GM19351 (cell line): ENCODE measurements around the gene JAKMIP2.
"Not testable (repeated sequence)": the region's sequence is repeated elsewhere in the genome, so short reads cannot be mapped to it uniquely, and the experiment has no call there.

Source experiments
- ATAC-seq: cut with Tn5 transposase; IDR thresholded peaks from one replicate; pipeline ENCODE4 v1.9.1; 2021; ENCODE audit warnings: mild to moderate bottlenecking, moderate library complexity; ENCODE audit not compliant: unreplicated experiment

JAKMIP2 gene

DNA sequence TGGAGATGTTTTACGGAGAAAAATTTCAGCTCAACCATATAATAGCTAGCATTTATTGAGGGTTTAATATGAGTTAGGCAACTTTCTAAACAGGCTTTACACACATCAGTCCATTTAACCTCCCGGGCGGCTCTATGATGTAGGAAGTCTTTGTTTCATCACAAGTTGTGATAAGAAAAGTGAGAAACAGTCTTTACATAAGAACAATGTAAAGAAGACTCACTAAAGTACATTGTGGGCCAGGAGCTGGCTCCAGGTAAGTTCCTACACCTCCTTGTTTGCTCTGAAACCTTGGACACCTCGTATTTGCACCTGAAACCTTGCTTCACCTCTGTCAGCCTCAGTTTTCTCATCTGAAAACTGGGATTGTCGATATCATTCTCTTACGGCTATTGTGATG, 116.1 kb downstream of the JAKMIP2 start:
- no peak for ATAC-seq

DNA sequence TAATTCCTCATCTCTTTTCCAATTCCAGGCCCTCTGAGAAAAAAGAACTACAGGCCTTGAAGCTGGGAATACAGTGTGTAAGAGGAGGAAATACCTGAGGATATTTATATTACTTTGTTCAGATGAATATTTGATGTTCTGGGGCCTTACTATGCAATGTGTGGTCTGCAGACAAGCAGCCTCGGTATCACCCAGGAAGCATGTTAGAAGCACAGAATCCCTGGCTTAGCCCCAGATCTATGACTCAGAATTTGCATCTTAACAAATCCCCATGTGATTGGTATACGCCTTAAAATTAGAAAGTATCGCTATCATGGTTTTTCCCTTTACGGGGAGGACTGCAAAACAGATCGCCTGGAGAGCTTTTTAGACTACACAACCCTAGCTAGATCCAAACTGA, 121.0 kb downstream of the JAKMIP2 start:
- ATAC-seq, result no peak

DNA sequence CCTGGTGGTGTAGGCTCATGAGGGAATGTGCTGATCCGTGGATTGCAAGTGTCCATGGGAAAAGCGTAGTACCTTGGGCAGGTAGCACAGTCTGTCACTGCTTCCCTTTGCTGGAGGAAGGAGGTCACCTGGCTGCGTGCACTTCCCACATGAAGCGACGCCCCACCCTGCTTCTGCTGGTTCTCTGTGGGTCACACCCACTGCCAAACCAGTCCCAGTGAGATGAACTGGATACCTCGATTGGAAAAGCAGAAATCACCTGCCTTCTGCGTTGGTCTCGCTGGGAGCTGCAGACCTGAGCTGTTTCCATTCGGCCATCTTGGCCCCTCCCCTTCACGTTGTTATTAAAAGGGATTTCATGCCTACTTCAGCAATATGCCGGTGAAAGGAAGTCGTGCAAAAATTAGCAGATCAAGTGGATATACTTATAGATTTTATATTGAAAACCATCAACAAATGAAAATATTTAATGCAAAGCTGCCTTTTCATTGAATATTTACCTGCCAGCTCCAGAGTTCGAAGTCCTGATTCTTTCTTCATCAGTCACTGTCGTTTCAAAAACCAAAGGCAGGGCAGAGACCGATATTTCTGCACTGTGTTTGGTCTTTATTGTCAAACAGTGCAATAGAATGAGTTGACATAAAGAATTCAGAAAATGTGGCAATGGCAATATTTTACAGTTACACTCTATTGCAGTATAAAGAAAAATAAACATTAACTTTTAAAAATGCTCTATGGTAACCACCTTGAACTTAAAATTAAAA, 123.2 kb downstream of the JAKMIP2 start:
- no peak for ATAC-seq

DNA sequence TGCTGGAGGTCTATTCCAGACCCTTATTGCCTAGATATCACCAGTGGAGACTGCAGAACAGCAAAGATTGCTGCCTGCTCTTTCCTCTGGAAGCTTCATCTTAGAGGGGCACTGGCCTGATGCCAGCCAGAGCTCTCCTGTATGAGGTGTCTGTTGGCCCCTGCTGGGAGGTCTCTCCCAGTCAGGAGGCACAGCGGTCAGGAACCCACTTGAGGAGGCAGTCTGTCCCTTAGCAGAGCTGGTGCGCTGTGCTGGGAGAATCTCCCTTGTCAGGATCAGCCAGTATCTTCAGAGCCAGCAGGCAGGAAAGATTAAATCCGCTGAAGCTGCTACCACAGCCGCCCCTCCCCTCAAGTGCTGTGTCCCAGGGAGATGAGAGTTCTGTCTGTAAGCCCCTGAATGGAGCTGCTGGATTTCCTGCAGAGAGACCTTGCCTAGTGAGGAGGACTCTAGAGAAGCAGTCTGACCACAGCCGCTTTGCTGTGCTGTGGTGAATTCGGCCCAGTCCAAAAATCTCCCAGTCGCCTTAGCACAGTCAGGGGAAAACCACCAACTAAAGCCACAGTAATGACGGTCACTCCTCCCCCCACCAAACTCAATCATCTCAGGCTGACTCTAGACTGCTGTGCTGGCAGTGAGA, 124.1 kb downstream of the JAKMIP2 start:
- no peak for ATAC-seq

DNA sequence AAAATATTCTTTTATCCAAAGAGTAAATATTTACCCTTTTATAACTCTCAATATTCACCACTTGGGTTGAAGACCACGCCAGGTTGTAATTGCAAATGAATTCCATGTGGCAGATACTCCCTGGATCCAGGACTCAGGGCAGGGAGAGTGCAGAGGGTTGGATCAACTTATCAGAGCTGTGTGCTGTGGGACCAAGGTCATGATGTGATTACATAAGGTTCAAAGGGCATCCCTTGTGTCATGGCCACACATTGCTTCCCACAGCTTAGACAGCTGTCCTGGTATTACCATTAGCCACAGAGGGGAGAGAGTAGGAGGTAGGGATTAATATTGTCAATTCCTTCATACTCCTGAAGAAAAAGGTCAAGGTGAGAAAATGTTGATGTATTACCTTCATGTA, 133.9 kb downstream of the JAKMIP2 start:
- ATAC-seq, result no peak

DNA sequence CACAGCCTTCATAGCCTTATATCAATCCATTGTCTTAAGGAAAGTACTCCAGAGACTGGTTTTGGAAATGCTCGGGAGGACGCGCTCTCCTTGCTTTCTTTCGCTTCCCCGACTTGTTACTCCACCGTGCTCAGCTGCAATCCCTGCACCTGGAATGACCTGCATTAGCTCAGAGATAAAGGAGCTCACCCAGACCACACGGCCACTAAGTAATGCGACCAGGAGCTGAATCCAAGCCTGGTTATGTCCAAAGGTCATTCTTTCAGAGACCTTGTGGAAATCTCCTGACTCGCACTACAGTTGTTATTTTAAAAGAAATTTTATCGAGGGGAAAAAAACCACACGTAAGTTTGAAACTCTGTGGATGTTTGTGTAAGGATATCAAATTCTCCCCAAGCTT, 137.3 kb downstream of the JAKMIP2 start:
- no peak for ATAC-seq

DNA sequence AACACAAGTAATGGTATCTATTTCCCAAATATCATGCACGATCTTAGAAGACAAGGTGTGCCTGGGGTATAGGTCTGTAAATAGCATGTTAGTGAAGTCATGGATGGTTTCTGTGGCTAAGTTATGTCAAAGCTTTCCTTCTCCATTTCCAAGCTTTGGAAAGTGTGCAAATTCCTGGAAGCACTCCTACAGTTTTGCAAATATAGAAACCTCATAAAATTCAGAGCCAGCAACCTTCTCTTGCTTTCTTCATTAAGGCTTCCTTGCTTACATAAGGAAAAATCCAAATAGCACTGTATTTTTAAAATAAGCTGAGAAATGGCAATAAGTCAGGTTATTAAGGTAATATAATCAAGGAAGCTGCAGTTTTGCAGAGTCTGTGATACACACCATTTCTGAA, 138.1 kb downstream of the JAKMIP2 start:
- ATAC-seq, result no peak

DNA sequence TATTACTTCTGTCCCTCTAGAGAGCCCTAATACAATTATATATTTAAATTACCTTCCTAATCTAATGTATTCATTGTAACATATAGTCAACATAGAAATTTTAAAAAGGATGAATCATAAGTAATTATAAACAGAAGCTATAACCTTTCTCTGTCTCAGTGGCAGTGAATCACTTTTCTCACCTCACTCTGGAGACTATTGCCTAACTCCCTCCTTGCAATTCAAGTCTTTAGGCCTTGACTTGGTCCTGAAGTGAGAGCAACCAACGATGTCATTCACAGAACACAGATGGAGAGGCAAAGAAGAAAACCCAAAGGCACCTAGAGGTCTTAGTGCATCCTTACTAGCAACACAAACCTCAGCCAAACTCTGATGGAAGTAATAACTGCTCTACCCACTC, 139.4 kb downstream of the JAKMIP2 start:
- no peak for ATAC-seq

DNA sequence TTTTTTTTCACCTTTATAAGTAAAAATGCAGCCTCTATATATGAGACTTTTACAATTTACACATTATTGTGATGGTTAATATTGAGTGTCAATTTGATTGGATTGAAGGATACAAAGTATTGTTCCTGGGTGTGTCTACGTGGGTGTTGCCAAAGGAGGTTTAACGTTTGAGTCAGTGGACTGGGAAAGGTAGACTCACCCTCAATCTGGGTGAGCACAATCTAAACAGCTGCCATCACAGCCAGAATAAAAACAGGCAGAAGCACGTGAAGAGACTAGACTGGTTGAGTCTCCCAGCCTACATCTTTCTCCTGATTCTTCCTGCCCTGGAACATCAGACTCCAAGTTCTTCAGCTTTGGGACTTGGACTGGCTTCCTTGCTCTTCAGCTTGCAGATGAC, 139.9 kb downstream of the JAKMIP2 start:
- no peak for ATAC-seq

DNA sequence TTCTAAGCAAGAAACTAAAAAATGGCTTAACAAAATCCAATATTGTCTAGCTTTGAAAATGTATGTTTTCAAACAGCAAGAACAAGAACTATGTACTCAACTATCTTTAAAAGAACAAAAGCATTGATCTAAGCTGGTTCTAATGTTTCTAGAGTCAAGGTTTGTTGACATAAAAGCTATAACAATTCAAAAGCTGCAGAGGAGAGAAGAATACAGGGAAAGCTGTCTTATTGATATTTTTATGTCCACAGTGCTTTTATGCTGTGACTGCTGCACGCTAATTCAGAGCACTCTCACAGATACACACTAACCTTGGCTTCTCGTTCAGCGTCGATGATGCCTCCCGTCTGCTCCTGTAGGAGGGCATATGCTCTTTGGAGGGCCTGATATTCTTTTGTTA, 143.2 kb downstream of the JAKMIP2 start:
- no peak for ATAC-seq

DNA sequence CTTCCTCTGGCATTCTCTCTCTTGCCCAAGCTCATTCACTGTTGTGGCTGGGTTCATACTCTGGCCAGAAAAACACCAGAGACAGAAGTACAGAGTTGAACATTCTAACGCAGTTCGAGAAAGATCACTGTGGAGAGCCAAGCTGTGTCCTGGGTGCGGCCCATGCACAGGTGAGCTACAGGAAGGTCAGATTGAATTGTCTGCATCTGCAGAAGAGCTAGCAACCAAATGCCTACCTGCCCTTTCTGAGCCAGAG, 145.9 kb downstream of the JAKMIP2 start:
- no peak for ATAC-seq

DNA sequence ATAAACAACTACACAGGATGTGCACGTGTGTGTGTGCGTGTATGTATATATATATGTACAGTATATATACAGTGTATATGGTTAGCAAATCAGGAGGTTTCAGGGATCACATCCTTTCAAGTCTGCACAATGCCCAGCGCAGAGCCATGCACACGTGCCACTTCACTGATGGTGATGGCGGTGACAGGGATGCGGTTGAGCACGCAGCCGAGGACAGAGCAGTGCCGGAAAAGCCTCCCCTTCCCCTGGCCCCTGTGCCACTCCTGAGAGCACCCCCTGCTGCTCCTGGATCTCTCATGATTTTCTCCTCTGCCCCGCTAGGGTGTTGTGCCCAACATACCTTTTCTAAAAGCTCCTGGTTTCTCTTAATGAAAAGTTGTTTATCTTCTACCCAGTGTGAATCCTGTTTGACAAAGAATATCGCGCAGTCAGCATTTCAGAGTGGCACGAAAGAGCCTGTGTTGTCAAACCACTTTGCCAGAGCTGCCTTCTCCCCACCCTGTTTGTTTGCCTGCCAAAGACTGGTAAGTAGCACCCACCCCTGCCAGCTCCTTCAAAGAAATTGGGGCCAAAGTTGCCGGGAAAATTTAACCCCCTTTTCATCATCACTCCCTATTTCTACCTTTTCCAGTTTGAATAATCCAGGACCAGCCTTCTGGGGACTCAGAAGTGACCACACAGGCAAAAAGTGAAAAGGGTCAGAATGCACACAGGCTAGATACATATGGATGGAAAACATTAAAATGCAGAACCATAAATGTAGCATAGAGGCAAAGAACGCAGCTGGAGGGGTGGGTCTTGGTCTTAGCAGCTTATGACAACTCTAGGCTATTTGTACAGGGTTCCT, 146.4 kb downstream of the JAKMIP2 start:
- ATAC-seq, result no peak

DNA sequence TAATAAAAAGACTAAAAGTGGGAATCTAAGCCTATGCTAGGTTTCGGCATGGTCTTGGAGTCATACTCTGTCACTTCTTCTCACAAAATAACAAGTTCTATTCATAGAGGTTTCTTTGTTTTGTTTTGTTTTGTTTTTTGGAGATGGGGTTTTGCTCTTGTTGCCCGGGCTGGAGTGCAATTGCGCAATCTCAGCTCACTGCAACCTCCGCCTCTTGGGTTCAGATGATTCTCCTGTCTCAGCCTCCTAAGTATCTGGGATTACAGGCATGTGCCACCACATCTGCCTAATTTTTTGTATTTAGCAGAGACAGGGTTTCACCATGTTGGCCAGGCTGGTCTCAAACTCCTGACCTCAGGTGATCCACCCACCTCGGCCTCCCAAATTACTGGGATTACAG, 147.1 kb downstream of the JAKMIP2 start:
- not testable (repeated sequence) for ATAC-seq

DNA sequence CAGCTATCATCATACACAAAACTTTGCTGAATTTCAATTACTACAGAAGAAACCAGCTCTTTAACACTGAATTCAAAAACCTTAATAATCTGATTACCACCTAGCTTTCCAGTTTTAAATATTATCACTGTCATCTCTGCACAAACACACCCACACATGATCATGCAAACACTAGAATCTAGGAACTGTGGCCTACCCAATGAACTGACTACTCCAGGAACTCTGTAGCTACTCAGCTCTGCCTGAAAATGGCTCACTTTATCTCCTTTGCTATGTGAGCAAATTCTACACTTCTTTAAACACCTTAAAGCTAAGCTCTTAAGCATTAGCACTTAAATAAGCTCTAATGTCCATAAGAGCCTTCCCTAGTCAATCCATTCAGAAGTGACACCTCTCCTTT, 149.4 kb downstream of the JAKMIP2 start:
- no peak for ATAC-seq

DNA sequence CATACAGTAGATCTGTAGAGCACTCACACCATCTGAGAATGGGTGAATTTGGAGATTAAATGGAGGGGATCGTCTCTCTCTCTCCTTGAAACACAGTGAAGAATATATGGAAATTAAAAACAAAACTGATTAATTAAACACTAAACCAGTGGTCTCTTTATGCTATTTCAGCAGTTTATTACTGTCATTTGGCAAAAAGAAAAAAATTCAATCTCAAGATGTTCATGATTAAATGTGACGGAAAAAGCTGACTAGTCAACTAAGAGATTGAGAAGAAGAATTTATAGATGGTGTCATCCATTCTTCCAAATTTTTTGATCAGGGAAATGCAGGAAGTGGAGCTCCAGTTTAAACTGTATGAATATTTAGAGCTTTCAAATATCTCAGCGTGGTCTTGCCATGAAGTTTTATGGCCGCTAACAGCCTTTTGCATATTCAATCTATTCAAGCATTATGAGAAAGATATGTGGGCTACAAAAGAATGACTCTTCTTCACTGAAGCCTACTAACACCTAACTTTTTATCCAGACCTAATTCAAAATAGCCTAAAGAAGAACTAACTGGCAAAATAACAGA, 151.0 kb downstream of the JAKMIP2 start:
- ATAC-seq, result no peak

DNA sequence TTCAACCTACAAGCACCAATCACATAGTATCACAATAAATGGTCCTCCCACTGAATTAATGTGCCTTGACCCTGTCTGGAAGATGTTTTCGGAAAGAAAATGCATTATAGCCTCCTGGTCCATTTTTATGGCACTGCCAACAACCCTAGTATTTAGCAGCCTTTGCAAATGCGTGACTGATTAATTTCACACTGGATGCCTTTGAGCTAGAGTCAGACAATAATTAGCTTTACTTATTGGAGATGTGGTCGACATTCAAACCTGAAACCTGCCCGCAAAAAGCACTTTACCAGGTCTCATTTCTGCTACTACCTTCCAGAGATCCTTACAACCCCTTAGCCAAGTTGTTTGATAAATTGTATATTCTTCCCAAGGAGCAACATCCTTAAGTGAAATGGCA, 153.3 kb downstream of the JAKMIP2 start:
- ATAC-seq, result no peak

DNA sequence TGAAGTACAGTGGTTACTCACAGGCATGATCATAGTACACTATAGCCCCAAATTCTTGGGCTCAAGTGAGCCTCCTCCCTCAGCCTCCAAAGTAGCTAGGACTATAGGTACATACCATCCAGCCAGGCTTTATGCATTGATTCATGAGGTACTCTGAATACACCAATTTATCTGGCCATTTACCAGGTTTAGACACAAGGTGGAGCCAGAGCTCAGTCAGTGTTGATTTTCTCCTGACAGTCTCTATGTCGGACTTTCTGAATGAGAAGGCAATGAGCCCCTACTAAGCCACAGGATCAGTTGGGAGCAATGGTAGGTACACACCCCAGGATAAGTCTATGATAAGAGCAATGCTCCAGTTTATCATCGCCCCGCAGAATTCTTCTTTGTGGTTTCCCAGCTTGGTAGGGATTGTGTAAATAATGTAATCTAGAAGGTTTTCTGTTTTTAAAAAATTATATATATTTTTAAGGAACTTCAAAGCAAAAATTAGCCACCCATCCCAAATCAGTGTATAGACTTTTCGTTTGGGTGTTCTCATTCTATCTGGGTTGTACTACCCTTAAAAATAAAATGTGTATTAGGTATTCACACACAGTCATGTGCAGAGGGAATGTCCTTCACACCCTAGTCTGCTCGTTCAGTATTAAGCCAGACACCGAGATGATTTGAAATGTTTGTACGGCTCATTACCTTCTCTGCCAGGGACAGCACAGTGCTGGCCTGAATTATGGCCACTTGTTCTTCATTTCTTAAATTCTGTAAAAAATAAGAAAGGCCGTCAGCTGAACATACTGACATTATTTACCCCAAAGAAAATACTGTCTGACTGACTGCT, 154.3 kb downstream of the JAKMIP2 start:
- peak; percentile 93 for ATAC-seq

DNA sequence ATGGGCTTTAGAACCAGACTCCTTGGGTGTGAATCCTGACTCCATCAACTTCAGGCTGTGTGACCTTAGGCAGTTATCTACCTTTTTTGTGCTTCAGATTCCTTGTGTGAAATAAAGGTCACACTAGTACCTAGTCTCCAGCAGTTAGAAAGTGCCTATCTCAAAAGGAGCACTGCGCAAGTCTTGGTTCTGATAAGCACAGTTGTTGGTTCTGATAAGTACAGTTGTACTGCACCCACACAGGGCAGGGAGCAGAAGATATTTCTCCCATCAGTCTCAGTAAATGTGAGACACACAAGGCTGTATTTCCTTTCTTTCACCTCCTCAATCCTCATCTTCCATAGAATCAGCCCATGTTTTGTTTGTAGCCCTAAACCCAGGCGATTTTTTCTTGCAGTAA, 156.1 kb downstream of the JAKMIP2 start:
- no peak for ATAC-seq

DNA sequence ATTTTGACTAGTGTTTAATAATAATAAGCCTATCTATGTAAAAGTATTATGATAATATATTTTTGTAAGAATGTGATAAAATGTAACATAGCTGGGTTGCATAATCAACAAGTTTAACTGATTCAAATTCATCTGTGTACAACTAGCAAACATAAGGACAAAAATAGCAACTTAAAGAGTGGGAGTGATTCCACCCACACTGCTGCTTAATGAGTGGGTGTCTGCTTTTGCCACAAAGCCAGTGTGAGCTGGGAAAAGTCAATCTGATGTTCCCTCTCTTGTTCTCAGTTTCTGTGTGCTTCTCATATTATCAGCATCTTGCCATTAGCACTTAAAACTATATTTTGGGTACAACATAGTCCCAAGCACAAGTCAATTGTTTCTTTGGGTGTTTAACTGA, 161.5 kb downstream of the JAKMIP2 start:
- no peak for ATAC-seq

DNA sequence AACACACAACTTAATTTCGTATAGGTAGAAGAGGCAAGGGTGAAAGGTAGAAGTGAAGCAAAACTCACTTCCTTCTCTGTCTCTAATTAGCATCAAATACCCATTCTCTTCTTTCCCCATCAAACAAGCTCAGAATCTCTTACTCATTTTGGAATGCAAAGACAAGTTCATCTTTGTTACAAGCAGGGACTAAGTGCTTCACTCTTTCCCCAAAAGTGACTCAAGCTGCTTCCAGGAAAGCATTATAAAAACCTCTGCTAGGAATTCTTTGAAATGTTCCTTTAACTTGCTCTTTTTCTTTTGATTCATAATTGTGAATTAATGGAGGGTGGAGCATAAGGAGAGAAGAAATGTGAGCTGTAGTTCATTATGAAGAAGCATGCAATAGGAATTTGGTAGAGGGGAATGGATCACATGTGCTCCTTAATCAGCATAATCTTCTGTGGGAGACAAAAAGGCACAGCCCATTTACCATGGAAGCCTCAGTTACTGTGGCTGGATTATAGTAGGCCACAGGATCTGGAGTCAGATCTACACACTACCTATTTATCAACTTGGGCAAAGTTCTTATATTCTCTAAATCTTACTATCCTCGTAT, 163.1 kb downstream of the JAKMIP2 start:
- no peak for ATAC-seq
